WTC11 (cell line): Measurements from ENCODE around the gene ETV7. TPM values are rescaled to one million over a fixed set of nuclear protein-coding genes. Genes with fewer than 3 reads are reported as not detected.

ENCODE experiments used
- ATAC-seq: fragments of 200-7000 bp; cut with Tn5 transposase; 2 replicates; pipeline ENCODE4 v1.10.0; 2021; ENCODE audit warnings: mild to moderate bottlenecking, moderate library complexity
- CTCF ChIA-PET: fragments of 300-600 bp; sonication (Branson Sonifier 250); formaldehyde crosslinking; loops from one replicate; lab custom pipeline; 2021; ENCODE audit warnings: antibody characterized with exemption; lab: Charles Lee
- POLR2A ChIA-PET: fragments of 350-600 bp; sonication (Branson Sonifier 250); formaldehyde crosslinking; loops from one replicate; lab custom pipeline; 2021; ENCODE audit warnings: antibody characterized with exemption; lab: Charles Lee
- DNase-seq: peaks from one replicate; pipeline ENCODE4 v3.0.0; 2021; ENCODE audit warnings: low spot score
- H3K27ac Mint-ChIP-seq: 2 replicates; pipeline ENCODE4 v1.8.0; 2021; ENCODE audit warnings: mixed read lengths
- H3K27me3 Mint-ChIP-seq: 2 replicates; pipeline ENCODE4 v1.8.0; 2021; ENCODE audit warnings: low read depth, mild to moderate bottlenecking, moderate library complexity, mixed read lengths
- H3K36me3 Mint-ChIP-seq: 2 replicates; pipeline ENCODE4 v1.8.0; 2021; ENCODE audit warnings: mixed read lengths
- H3K4me1 Mint-ChIP-seq: 2 replicates; pipeline ENCODE4 v1.8.0; 2022; ENCODE audit warnings: mixed read lengths
- H3K4me3 Mint-ChIP-seq: 2 replicates; pipeline ENCODE4 v1.8.0; 2021; ENCODE audit warnings: mild to moderate bottlenecking, moderate library complexity, mixed read lengths
- H3K9me3 Mint-ChIP-seq: 2 replicates; pipeline ENCODE4 v1.8.0; 2021; ENCODE audit warnings: mixed read lengths
- JAZF1 ChIP-seq: fragments of 250-450 bp; sonication (Bioruptor Pico); IDR thresholded peaks from 2 replicates; pipeline ENCODE4 v1.9.0; 2021; ENCODE audit warnings: moderate library complexity, mild to moderate bottlenecking, inconsistent platforms
- NR2C2 ChIP-seq: sonication (generic); formaldehyde crosslinking; IDR thresholded peaks from 2 replicates; pipeline ENCODE4 v1.8.0; 2022; ENCODE audit warnings: mild to moderate bottlenecking, missing genetic modification reagents
- RELA ChIP-seq: sonication (generic); formaldehyde crosslinking; IDR thresholded peaks from 2 replicates; pipeline ENCODE4 v1.8.1; 2022; ENCODE audit warnings: missing genetic modification reagents, mild to moderate bottlenecking, borderline replicate concordance
- ZNF138 ChIP-seq: sonication (generic); formaldehyde crosslinking; conservative IDR thresholded peaks from 2 replicates; pipeline ENCODE4 v1.8.1; 2022; ENCODE audit warnings: mild to moderate bottlenecking, moderate library complexity, missing genetic modification reagents
- total RNA-seq: library from RNA; stranded (reverse); gene quantifications from 3 replicates; pipeline ENCODE4 v1.2.3, GENCODE V29; 2021
- TF ChIP-seq, protein P1 (sequence below): sonication (generic); formaldehyde crosslinking; conservative IDR thresholded peaks from 2 replicates; pipeline ENCODE4 v1.8.1; 2023; ENCODE audit warnings: mild to moderate bottlenecking, low read depth, missing genetic modification reagents, moderate library complexity
- TF ChIP-seq, protein P2 (sequence below): sonication (generic); formaldehyde crosslinking; IDR thresholded peaks from 2 replicates; pipeline ENCODE4 v1.8.1; 2022; ENCODE audit warnings: missing genetic modification reagents, borderline replicate concordance
- TF ChIP-seq, protein P3 (sequence below): sonication (generic); formaldehyde crosslinking; IDR thresholded peaks from 2 replicates; pipeline ENCODE4 v1.8.0; 2023; ENCODE audit warnings: mild to moderate bottlenecking, missing genetic modification reagents
- TF ChIP-seq, protein P4 (sequence below): fragments of 250-450 bp; sonication (Bioruptor Pico); IDR thresholded peaks from 2 replicates; pipeline ENCODE4 v1.9.0; 2021; ENCODE audit warnings: mild to moderate bottlenecking
- TF ChIP-seq, protein P5 (sequence below): fragments of 250-450 bp; sonication (Bioruptor Pico); IDR thresholded peaks from 2 replicates; pipeline ENCODE4 v1.9.0; 2021; ENCODE audit warnings: mild to moderate bottlenecking, borderline replicate concordance
- TF ChIP-seq, protein P6 (sequence below): sonication (generic); formaldehyde crosslinking; IDR thresholded peaks from 2 replicates; pipeline ENCODE4 v1.8.0; 2022; ENCODE audit warnings: mild to moderate bottlenecking, missing genetic modification reagents

ETV7 gene
- total RNA-seq, 1 experiment from 2014 or later, result 0.68 TPM

DNA sequence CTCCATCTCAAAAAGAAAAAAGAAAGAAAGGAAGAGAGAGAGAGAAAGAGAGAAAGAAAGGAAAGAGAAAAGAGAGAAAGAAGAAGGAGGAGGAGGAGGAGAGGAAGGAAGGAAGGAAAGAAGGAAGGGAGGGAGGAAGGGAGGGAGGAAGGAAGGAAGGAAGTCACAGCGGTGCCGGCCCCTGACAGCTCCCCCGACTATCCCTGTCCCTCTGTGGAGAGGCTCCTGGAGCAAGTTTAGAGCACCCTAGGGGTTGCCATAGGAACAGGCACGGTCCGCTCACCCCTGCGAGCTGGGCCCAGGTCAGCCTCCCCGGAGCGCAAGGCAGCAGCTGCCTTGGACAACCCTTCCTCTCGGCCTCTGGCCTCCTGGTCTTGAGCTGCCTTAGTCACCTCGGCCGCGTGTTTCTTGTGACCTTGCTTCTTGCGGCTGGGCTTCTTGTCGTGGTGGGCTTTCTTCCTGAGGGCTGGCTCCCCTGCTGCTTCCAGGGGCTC, 57.6 kb downstream of the ETV7 start:
- DNase-seq (peak; percentile 45), ATAC-seq (peak; percentile 90)
- Mint-ChIP-seq H3K4me3 (no peak overlapping the region), H3K36me3 (no peaks in the 10 kb centered on the region), H3K4me1 (peaks cover 31% of the 10 kb centered on the region), H3K9me3 (no peaks in the 10 kb centered on the region), H3K27me3 (no peaks in the 10 kb centered on the region; the same call in none of the 2 replicates), H3K27ac (no peak overlapping the region)
- CTCF ChIA-PET, result interaction anchor here (0.5 to 4.9 kb wide), 7 partner anchors 10 to 97 kb away, joined by 3 to 47 read pairs (median 9); no protein-coding TSS in a partner anchor
- TF ChIP-seq, protein P1, sequence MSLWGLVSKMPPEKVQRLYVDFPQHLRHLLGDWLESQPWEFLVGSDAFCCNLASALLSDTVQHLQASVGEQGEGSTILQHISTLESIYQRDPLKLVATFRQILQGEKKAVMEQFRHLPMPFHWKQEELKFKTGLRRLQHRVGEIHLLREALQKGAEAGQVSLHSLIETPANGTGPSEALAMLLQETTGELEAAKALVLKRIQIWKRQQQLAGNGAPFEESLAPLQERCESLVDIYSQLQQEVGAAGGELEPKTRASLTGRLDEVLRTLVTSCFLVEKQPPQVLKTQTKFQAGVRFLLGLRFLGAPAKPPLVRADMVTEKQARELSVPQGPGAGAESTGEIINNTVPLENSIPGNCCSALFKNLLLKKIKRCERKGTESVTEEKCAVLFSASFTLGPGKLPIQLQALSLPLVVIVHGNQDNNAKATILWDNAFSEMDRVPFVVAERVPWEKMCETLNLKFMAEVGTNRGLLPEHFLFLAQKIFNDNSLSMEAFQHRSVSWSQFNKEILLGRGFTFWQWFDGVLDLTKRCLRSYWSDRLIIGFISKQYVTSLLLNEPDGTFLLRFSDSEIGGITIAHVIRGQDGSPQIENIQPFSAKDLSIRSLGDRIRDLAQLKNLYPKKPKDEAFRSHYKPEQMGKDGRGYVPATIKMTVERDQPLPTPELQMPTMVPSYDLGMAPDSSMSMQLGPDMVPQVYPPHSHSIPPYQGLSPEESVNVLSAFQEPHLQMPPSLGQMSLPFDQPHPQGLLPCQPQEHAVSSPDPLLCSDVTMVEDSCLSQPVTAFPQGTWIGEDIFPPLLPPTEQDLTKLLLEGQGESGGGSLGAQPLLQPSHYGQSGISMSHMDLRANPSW (CRISPR knock-in tag), result no peak
- TF ChIP-seq, protein P2, sequence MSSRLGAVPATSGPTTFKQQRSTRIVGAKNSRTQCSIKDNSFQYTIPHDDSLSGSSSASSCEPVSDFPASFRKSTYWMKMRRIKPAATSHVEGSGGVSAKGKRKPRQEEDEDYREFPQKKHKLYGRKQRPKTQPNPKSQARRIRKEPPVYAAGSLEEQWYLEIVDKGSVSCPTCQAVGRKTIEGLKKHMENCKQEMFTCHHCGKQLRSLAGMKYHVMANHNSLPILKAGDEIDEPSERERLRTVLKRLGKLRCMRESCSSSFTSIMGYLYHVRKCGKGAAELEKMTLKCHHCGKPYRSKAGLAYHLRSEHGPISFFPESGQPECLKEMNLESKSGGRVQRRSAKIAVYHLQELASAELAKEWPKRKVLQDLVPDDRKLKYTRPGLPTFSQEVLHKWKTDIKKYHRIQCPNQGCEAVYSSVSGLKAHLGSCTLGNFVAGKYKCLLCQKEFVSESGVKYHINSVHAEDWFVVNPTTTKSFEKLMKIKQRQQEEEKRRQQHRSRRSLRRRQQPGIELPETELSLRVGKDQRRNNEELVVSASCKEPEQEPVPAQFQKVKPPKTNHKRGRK (CRISPR knock-in tag), result peak; percentile 90; the same call in 1 of the 2 replicates
- TF ChIP-seq, protein P3, sequence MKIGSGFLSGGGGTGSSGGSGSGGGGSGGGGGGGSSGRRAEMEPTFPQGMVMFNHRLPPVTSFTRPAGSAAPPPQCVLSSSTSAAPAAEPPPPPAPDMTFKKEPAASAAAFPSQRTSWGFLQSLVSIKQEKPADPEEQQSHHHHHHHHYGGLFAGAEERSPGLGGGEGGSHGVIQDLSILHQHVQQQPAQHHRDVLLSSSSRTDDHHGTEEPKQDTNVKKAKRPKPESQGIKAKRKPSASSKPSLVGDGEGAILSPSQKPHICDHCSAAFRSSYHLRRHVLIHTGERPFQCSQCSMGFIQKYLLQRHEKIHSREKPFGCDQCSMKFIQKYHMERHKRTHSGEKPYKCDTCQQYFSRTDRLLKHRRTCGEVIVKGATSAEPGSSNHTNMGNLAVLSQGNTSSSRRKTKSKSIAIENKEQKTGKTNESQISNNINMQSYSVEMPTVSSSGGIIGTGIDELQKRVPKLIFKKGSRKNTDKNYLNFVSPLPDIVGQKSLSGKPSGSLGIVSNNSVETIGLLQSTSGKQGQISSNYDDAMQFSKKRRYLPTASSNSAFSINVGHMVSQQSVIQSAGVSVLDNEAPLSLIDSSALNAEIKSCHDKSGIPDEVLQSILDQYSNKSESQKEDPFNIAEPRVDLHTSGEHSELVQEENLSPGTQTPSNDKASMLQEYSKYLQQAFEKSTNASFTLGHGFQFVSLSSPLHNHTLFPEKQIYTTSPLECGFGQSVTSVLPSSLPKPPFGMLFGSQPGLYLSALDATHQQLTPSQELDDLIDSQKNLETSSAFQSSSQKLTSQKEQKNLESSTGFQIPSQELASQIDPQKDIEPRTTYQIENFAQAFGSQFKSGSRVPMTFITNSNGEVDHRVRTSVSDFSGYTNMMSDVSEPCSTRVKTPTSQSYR (CRISPR knock-in tag), result no peak
- no peak for TF ChIP-seq JAZF1 (CRISPR knock-in tag)
- POLR2A ChIA-PET, result no interaction called here

DNA sequence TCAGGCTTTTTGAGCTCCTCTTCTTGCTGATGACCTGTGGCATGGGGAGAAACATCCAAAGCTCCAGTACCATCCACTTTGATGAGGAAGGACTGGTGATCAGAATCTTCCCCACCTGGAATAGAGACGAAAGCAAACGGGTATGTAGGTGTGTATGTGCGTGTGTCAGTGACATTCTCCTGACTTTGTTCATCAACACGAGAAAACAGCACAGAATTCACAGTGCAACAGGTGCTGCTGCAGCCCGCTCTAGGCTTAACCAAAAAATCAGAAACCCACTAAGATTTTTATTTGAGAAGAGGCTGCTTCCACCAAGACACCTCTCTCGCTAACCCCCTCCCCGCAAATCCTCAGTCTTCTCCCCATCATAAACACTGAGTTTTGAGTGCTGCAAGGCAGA, 58.9 kb downstream of the ETV7 start:
- POLR2A ChIA-PET, result no interaction called here
- TF ChIP-seq NR2C2, result no peak
- TF ChIP-seq ZNF138 (CRISPR knock-in tag), result no peak
- TF ChIP-seq, protein P4, sequence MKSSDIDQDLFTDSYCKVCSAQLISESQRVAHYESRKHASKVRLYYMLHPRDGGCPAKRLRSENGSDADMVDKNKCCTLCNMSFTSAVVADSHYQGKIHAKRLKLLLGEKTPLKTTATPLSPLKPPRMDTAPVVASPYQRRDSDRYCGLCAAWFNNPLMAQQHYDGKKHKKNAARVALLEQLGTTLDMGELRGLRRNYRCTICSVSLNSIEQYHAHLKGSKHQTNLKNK (CRISPR knock-in tag), result no peak
- TF ChIP-seq, protein P5, sequence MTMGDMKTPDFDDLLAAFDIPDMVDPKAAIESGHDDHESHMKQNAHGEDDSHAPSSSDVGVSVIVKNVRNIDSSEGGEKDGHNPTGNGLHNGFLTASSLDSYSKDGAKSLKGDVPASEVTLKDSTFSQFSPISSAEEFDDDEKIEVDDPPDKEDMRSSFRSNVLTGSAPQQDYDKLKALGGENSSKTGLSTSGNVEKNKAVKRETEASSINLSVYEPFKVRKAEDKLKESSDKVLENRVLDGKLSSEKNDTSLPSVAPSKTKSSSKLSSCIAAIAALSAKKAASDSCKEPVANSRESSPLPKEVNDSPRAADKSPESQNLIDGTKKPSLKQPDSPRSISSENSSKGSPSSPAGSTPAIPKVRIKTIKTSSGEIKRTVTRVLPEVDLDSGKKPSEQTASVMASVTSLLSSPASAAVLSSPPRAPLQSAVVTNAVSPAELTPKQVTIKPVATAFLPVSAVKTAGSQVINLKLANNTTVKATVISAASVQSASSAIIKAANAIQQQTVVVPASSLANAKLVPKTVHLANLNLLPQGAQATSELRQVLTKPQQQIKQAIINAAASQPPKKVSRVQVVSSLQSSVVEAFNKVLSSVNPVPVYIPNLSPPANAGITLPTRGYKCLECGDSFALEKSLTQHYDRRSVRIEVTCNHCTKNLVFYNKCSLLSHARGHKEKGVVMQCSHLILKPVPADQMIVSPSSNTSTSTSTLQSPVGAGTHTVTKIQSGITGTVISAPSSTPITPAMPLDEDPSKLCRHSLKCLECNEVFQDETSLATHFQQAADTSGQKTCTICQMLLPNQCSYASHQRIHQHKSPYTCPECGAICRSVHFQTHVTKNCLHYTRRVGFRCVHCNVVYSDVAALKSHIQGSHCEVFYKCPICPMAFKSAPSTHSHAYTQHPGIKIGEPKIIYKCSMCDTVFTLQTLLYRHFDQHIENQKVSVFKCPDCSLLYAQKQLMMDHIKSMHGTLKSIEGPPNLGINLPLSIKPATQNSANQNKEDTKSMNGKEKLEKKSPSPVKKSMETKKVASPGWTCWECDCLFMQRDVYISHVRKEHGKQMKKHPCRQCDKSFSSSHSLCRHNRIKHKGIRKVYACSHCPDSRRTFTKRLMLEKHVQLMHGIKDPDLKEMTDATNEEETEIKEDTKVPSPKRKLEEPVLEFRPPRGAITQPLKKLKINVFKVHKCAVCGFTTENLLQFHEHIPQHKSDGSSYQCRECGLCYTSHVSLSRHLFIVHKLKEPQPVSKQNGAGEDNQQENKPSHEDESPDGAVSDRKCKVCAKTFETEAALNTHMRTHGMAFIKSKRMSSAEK (CRISPR knock-in tag), result no peak
- TF ChIP-seq, protein P6, sequence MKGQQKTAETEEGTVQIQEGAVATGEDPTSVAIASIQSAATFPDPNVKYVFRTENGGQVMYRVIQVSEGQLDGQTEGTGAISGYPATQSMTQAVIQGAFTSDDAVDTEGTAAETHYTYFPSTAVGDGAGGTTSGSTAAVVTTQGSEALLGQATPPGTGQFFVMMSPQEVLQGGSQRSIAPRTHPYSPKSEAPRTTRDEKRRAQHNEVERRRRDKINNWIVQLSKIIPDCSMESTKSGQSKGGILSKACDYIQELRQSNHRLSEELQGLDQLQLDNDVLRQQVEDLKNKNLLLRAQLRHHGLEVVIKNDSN (CRISPR knock-in tag), result no peak
- TF ChIP-seq RELA, result no peak
- DNase-seq, result no peak
- CTCF ChIA-PET, result interaction anchor here (2.5 to 4.9 kb wide), 3 partner anchors 9 to 26 kb away, joined by 9 to 47 read pairs (median 43); no protein-coding TSS in a partner anchor
- Mint-ChIP-seq H3K27me3 (no peaks in the 10 kb centered on the region; the same call in 1 of the 2 replicates), H3K27ac (no peak overlapping the region), H3K4me1 (peaks cover 21% of the 10 kb centered on the region), H3K36me3 (no peaks in the 10 kb centered on the region), H3K4me3 (no peak overlapping the region), H3K9me3 (no peaks in the 10 kb centered on the region)
- no peak for ATAC-seq
